CD4-positive, alpha-beta T cell treated with Interleukin-15 for 1 hour (primary cell): ENCODE data around the gene ADAMTS6.
"Not testable (repeated sequence)": the region's sequence is repeated elsewhere in the genome, so short reads cannot be mapped to it uniquely, and the experiment has no call there.

Experiments used
- DNase-seq: peaks from one replicate; pipeline ENCODE4 v3.0.0-alpha.2; 2020

ADAMTS6 gene

GRCh38 chr5:65481635-65482295 lies at the start of gene ADAMTS6:
ADAMTS6 (minus strand) TSS chr5:65481920; CDS start chr5:65473673, 8,247 bp downstream.
- DNase-seq: peak; percentile 82

- DNase-seq: no peak
These were observed 49.2 kb upstream of the ADAMTS6 start for GRCh38 chr5:65530904-65531303.

GRCh38 chr5:65525726-65526125 lies 44.0 kb upstream of the ADAMTS6 start:
- DNase-seq: no peak

GRCh38 chr5:65512170-65512937 lies 30.6 kb upstream of the ADAMTS6 start:
- DNase-seq: no peak

- DNase-seq: no peak
These were observed 27.3 kb upstream of the ADAMTS6 start for GRCh38 chr5:65508978-65509377.

GRCh38 chr5:65506961-65507360 lies 25.2 kb upstream of the ADAMTS6 start:
- no peak for DNase-seq

- no peak for DNase-seq
These were observed 7.4 kb upstream of the ADAMTS6 start for GRCh38 chr5:65489119-65489518.

GRCh38 chr5:65488038-65488687 lies 6.4 kb upstream of the ADAMTS6 start:
- not testable (repeated sequence) for DNase-seq

GRCh38 chr5:65486803-65487202 lies 5.1 kb upstream of the ADAMTS6 start:
- not testable (repeated sequence) for DNase-seq

- DNase-seq: no peak
These were observed 3.7 kb upstream of the ADAMTS6 start for GRCh38 chr5:65485405-65485804.

- no peak for DNase-seq
These were observed 2.0 kb upstream of the ADAMTS6 start for GRCh38 chr5:65483546-65484346.

GRCh38 chr5:65482736-65483545 lies 1.2 kb upstream of the ADAMTS6 start:
- no peak for DNase-seq

- DNase-seq: no peak
These were observed 596 bp upstream of the ADAMTS6 start for GRCh38 chr5:65482296-65482735.

- no peak for DNase-seq
These were observed 544 bp downstream of the ADAMTS6 start for GRCh38 chr5:65481171-65481581.

- no peak for DNase-seq
These were observed 1.3 kb downstream of the ADAMTS6 start for GRCh38 chr5:65480306-65480865.

GRCh38 chr5:65479527-65479926 lies 2.2 kb downstream of the ADAMTS6 start:
- no peak for DNase-seq

- no peak for DNase-seq
These were observed 3.4 kb downstream of the ADAMTS6 start for GRCh38 chr5:65478336-65478735.

- DNase-seq: no peak
These were observed 5.8 kb downstream of the ADAMTS6 start for GRCh38 chr5:65475895-65476294.

GRCh38 chr5:65475336-65475735 lies 6.4 kb downstream of the ADAMTS6 start:
- no peak for DNase-seq

- DNase-seq: no peak
These were observed 7.5 kb downstream of the ADAMTS6 start for GRCh38 chr5:65474130-65474711.

- DNase-seq: no peak
These were observed 13.1 kb downstream of the ADAMTS6 start for GRCh38 chr5:65468633-65469032.
